ENCODE measurements around the gene NHSL1.

GRCh38 chr6:138415125-138415524 lies 84.2 kb downstream of the NHSL1 start:
- no peak for TF ChIP-seq CTCF (IDR thresholded peaks at IDR 0.05)
- no peak for TF ChIP-seq POLR2A (IDR thresholded peaks at IDR 0.05)
